Liver (tissue), 9 donors: ENCODE data around the gene ESRRA. TPM values are rescaled to one million over a fixed set of nuclear protein-coding genes. Genes with fewer than 3 reads are reported as not detected.

Source experiments
- DNase-seq: peaks from one replicate; pipeline ENCODE4 v3.0.0-alpha.2; 2017; ENCODE audit warnings: low spot score
- H3K27ac ChIP-seq, 2 donors: one replicate each; pipeline ENCODE4 v1.7.0; 2013; ENCODE audit warnings: inconsistent platforms in 2 of 2, low read length in 2 of 2, control low read depth in 1 of 2, low read depth in 1 of 2, mild to moderate bottlenecking in 1 of 2
- H3K27me3 ChIP-seq, 4 donors: one replicate each; pipeline versions ENCODE4 v1.6.1 to v1.7.0; 2013; ENCODE audit warnings: low read length in 3 of 4, inconsistent platforms in 1 of 4, mild to moderate bottlenecking in 1 of 4, moderate library complexity in 1 of 4; ENCODE audit not compliant: control insufficient read depth in 4 of 4, insufficient read depth in 4 of 4
- H3K36me3 ChIP-seq, 4 donors: one replicate each; pipeline versions ENCODE4 v1.6.1 to v1.7.0; 2013; ENCODE audit warnings: low read length in 3 of 4, mild to moderate bottlenecking in 3 of 4, low read depth in 1 of 4, moderate library complexity in 1 of 4; ENCODE audit not compliant: control insufficient read depth in 4 of 4, insufficient read depth in 3 of 4
- H3K4me1 ChIP-seq, 4 donors: one replicate each; pipeline versions ENCODE4 v1.6.1 to v1.7.0; 2013; ENCODE audit warnings: low read length in 3 of 4, mild to moderate bottlenecking in 3 of 4, moderate library complexity in 1 of 4; ENCODE audit not compliant: control insufficient read depth in 4 of 4, insufficient read depth in 4 of 4
- H3K4me3 ChIP-seq, 3 donors: one replicate each; pipeline versions ENCODE4 v1.6.1 to v1.7.0; 2013; ENCODE audit warnings: low read length in 3 of 3, control low read depth in 1 of 3, low read depth in 1 of 3, mild to moderate bottlenecking in 1 of 3
- H3K9ac ChIP-seq, 2 donors: one replicate each; pipeline ENCODE4 v1.7.0; 2013; ENCODE audit warnings: low read length in 2 of 2, mild to moderate bottlenecking in 2 of 2, moderate library complexity in 2 of 2, control low read depth in 1 of 2, low read depth in 1 of 2
- H3K9me3 ChIP-seq, 4 donors: one replicate each; pipeline versions ENCODE4 v1.6.1 to v1.7.0; 2013; ENCODE audit warnings: low read length in 3 of 4; ENCODE audit not compliant: control insufficient read depth in 4 of 4
- ATF3 ChIP-seq: IDR thresholded peaks from 2 replicates; pipeline ENCODE4 v1.6.1; 2016; ENCODE audit warnings: antibody characterized with exemption
- CTCF ChIP-seq: fragments of 150-350 bp; IDR thresholded peaks from 2 replicates; pipeline ENCODE4 v1.5.1; 2017; ENCODE audit warnings: improper control_type of control experiment, low read depth, low read length; ENCODE audit not compliant: missing input control
- FOXA1 ChIP-seq: IDR thresholded peaks from 2 replicates; pipeline ENCODE4 v1.6.1; 2016; ENCODE audit warnings: antibody characterized with exemption
- FOXA2 ChIP-seq: IDR thresholded peaks from 2 replicates; pipeline ENCODE4 v1.6.1; 2016; ENCODE audit warnings: antibody characterized with exemption
- GABPA ChIP-seq, 2 donors: IDR thresholded peaks in 1 of 2; conservative IDR thresholded peaks in 1 of 2; 2 replicates each; pipeline ENCODE4 v1.6.1; 2016; ENCODE audit warnings: antibody characterized with exemption in 2 of 2, mild to moderate bottlenecking in 1 of 2, moderate library complexity in 1 of 2
- HNF4G ChIP-seq: IDR thresholded peaks from 2 replicates; pipeline ENCODE4 v1.6.1; 2016; ENCODE audit warnings: antibody characterized with exemption
- JUND ChIP-seq, 2 donors: IDR thresholded peaks; 2 replicates each; pipeline ENCODE4 v1.6.1; 2016; ENCODE audit warnings: antibody characterized with exemption in 2 of 2
- MAX ChIP-seq: IDR thresholded peaks from 2 replicates; pipeline ENCODE4 v1.6.1; 2016; ENCODE audit warnings: antibody characterized with exemption
- NR2F2 ChIP-seq: IDR thresholded peaks from 2 replicates; pipeline ENCODE4 v1.6.1; 2016; ENCODE audit warnings: antibody characterized with exemption
- RAD21 ChIP-seq, 2 donors: IDR thresholded peaks; 2 replicates each; pipeline ENCODE4 v1.6.1; 2016; ENCODE audit warnings: antibody characterized with exemption in 2 of 2, mild to moderate bottlenecking in 2 of 2
- REST ChIP-seq: IDR thresholded peaks from 2 replicates; pipeline ENCODE4 v1.6.1; 2016; ENCODE audit warnings: antibody characterized with exemption, mild to moderate bottlenecking
- RXRA ChIP-seq, 2 donors: IDR thresholded peaks; 2 replicates each; pipeline ENCODE4 v1.6.1; 2017 to 2018; ENCODE audit warnings: antibody characterized with exemption in 2 of 2, mild to moderate bottlenecking in 1 of 2
- SP1 ChIP-seq: IDR thresholded peaks from 2 replicates; pipeline ENCODE4 v1.6.1; 2018; ENCODE audit warnings: antibody characterized with exemption, mild to moderate bottlenecking
- TAF1 ChIP-seq: conservative IDR thresholded peaks from 2 replicates; pipeline ENCODE4 v1.6.1; 2016; ENCODE audit warnings: antibody characterized with exemption, mild to moderate bottlenecking
- YY1 ChIP-seq: IDR thresholded peaks from 2 replicates; pipeline ENCODE4 v1.6.1; 2016; ENCODE audit warnings: antibody characterized with exemption, mild to moderate bottlenecking
- WGBS: extraction: QIAGEN DNeasy Blood & Tissue Kit; methylation state at CpG from one replicate; pipeline ENCODE4 v1.1.7; 2013; 5-methylcytosine and 5-hydroxymethylcytosine counted together
- polyA plus RNA-seq, 2 donors: library from polyadenylated mRNA; stranded (reverse) in 1 of 2; unstranded in 1 of 2; fragments of 200-250 nt in 1 of 2; fragments of >200 nt in 1 of 2; fragmentation: Nextera tagmentation in 1 of 2; extraction: Ambion mirVana in 1 of 2; gene quantifications; one replicate each; pipeline versions ENCODE4 v1.2.1 to v1.2.3, GENCODE V29; 2013 to 2015
- total RNA-seq, 2 donors: library from RNA; depleted of rRNA; stranded (reverse); fragments of >200 nt; gene quantifications; one replicate each; pipeline ENCODE4 v1.2.3, GENCODE V29; 2014
- donor health status: healthy.
- donor health status: healthy.
- donor health status: healthy.
- donor health status: healthy.
- donor health status: healthy.

ESRRA gene
- total and polyA plus RNA-seq, 4 donors: 13.9 to 64.8 (median 37.5) TPM

GRCh38 chr11:64291262-64291751, 14.0 kb upstream of the ESRRA start, which contains the start of gene KCNK4:
KCNK4 (plus strand) TSS chr11:64291302; CDS start chr11:64293019, 1,717 bp downstream.
- H3K27me3 ChIP-seq: peaks cover 0 to 13% (median 4%) of the 10 kb centered on the region in 4 donors
- no peak within 1 kb of the TSS for H3K9ac ChIP-seq
- H3K36me3 ChIP-seq: no peaks in the 10 kb centered on the region
- no peak for TF ChIP-seq TAF1
- no peak for TF ChIP-seq RXRA (IDR thresholded peaks at IDR 0.05)
- TF ChIP-seq FOXA2: no peak
- TF ChIP-seq YY1: no peak
- no peak for TF ChIP-seq REST
- TF ChIP-seq CTCF: no peak
- TF ChIP-seq HNF4G: no peak
- TF ChIP-seq NR2F2: no peak
- no peak for TF ChIP-seq ATF3
- no peak for TF ChIP-seq FOXA1
- peaks cover 6 to 33% (median 10%) of the 10 kb centered on the region in 4 donors for H3K4me1 ChIP-seq
- H3K4me3 ChIP-seq: peak within 1 kb of the TSS in 1 of 3 donors; percentile 32
- no peaks in the 10 kb centered on the region for H3K9me3 ChIP-seq
- H3K27ac ChIP-seq: no peak within 1 kb of the TSS
- WGBS: 6% methylated on average over 45 of the region's 45 CpGs
- DNase-seq: no peak

- Histone ChIP-seq H3K9me3 (no peaks in the 10 kb centered on the region), H3K4me3 (peak overlapping the region in 1 of 3 donors; percentile 32), H3K27ac (no peak overlapping the region), H3K27me3 (peaks cover 0 to 17% (median 4%) of the 10 kb centered on the region in 4 donors), H3K9ac (no peak overlapping the region), H3K4me1 (peaks cover 0 to 27% (median 8%) of the 10 kb centered on the region in 4 donors), H3K36me3 (no peaks in the 10 kb centered on the region)
- TF ChIP-seq FOXA1 (no peak), GABPA (IDR thresholded peaks at IDR 0.05 in 1 of 2, conservative IDR thresholded peaks at IDR 0.05 in 1 of 2) (no peak), SP1 (no peak), TAF1 (no peak), RXRA (IDR thresholded peaks at IDR 0.05) (no peak), FOXA2 (no peak), HNF4G (no peak), REST (no peak), JUND (IDR thresholded peaks at IDR 0.05) (no peak), RAD21 (IDR thresholded peaks at IDR 0.05) (no peak), MAX (no peak)
- WGBS: 2% methylated on average over 96 of the region's 96 CpGs
- DNase-seq: no peak
Measured at GRCh38 chr11:64291752-64292459, 13.4 kb upstream of the ESRRA start.
